GM12878 (cell line): ENCODE measurements around the gene NPIPA3.

ENCODE experiments used
- CEBPB ChIP-seq, 2 experiments: fragments of 150-350 bp in 1 of 2; IDR thresholded peaks; 2 replicates each; pipeline ENCODE4 v1.6.1; 2012 to 2014; ENCODE audit warnings: low read depth in 2 of 2, low read length in 2 of 2, borderline replicate concordance in 1 of 2, inconsistent platforms in 1 of 2
- CHD4 ChIP-seq: fragments of 200-600 bp; sonication (generic); IDR thresholded peaks from 2 replicates; pipeline ENCODE4 v1.6.1; 2016; ENCODE audit warnings: mild to moderate bottlenecking
- CREB1 ChIP-seq: IDR thresholded peaks from 2 replicates; pipeline ENCODE4 v1.6.1; 2012; ENCODE audit warnings: low read depth, mild to moderate bottlenecking, inconsistent platforms
- CTCF ChIP-seq, 3 experiments: IDR thresholded peaks in 2 of 3; conservative IDR thresholded peaks in 1 of 3; 2 replicates each; pipeline ENCODE4 v1.5.1; 2011; ENCODE audit warnings: low read depth in 3 of 3, low read length in 3 of 3, mild to moderate bottlenecking in 3 of 3, control low read depth in 2 of 3, moderate library complexity in 2 of 3, inconsistent platforms in 1 of 3, mixed read lengths in 1 of 3; ENCODE audit not compliant: control insufficient read depth in 2 of 3, insufficient read depth in 1 of 3; ENCODE audit errors: extremely low read depth in 1 of 3
- E4F1 ChIP-seq: fragments of 450-650 bp; IDR thresholded peaks from 2 replicates; pipeline ENCODE4 v1.6.1; 2018; ENCODE audit warnings: borderline replicate concordance, mild to moderate bottlenecking; ENCODE audit not compliant: partially characterized antibody
- ELK1 ChIP-seq: IDR thresholded peaks from 2 replicates; pipeline ENCODE4 v1.6.1; 2012; ENCODE audit warnings: low read depth, low read length, improper control_type of control experiment
- EP300 ChIP-seq, 2 experiments: fragments of 150-350 bp in 1 of 2; IDR thresholded peaks; 2 replicates each; pipeline ENCODE4 v1.6.1; 2011 to 2012; ENCODE audit warnings: low read depth in 2 of 2, low read length in 2 of 2, borderline replicate concordance in 1 of 2, improper control_type of control experiment in 1 of 2, inconsistent platforms in 1 of 2; ENCODE audit not compliant: control insufficient read depth in 1 of 2
- FOXM1 ChIP-seq: IDR thresholded peaks from 2 replicates; pipeline ENCODE4 v1.6.1; 2012; ENCODE audit warnings: low read depth, mild to moderate bottlenecking, inconsistent platforms, low read length, moderate library complexity
- NR2C1 ChIP-seq: fragments of 450-650 bp; IDR thresholded peaks from 2 replicates; pipeline ENCODE4 v1.6.1; 2017; ENCODE audit warnings: antibody characterized with exemption, mild to moderate bottlenecking, moderate library complexity
- RAD21 ChIP-seq: IDR thresholded peaks from 2 replicates; pipeline ENCODE4 v1.6.1; 2011; ENCODE audit warnings: mild to moderate bottlenecking, low read depth, low read length, moderate library complexity; ENCODE audit not compliant: insufficient read depth
- SUPT20H ChIP-seq: IDR thresholded peaks from 2 replicates; pipeline ENCODE4 v1.6.1; 2011; ENCODE audit warnings: low read depth, mild to moderate bottlenecking, low read length, moderate library complexity, borderline replicate concordance; ENCODE audit not compliant: control insufficient read depth
- TAF1 ChIP-seq: IDR thresholded peaks from 2 replicates; pipeline ENCODE4 v1.6.1; 2011; ENCODE audit warnings: mild to moderate bottlenecking, low read depth, low read length, borderline replicate concordance
- TCF7 ChIP-seq: IDR thresholded peaks from 2 replicates; pipeline ENCODE4 v1.6.1; 2014; ENCODE audit warnings: antibody characterized with exemption, borderline replicate concordance

- TF ChIP-seq FOXM1 (no peak), CTCF (IDR thresholded peaks at IDR 0.05 in 2 of 3, conservative IDR thresholded peaks at IDR 0.05 in 1 of 3; ENCODE audit: control insufficient read depth in 2 of 3, extremely low read depth in 1 of 3, insufficient read depth in 1 of 3, low read depth in 3 of 3, low read length in 3 of 3) (no peak), E4F1 (no peak), CEBPB (IDR thresholded peaks at IDR 0.05; ENCODE audit: borderline replicate concordance in 1 of 2, low read depth in 2 of 2, low read length in 2 of 2) (no peak), CHD4 (no peak), RAD21 (no peak), ELK1 (no peak), EP300 (IDR thresholded peaks at IDR 0.05; ENCODE audit: borderline replicate concordance in 1 of 2, control insufficient read depth in 1 of 2, low read depth in 2 of 2, low read length in 2 of 2) (no peak), NR2C1 (no peak), SUPT20H (no peak), TCF7 (no peak), CREB1 (no peak), TAF1 (no peak)
Observed at GRCh38 chr16:14678748-14679497, 24.3 kb upstream of the NPIPA3 start.
